Measurements from ENCODE around the gene BAIAP3. TPM values are rescaled to one million over a fixed set of nuclear protein-coding genes. Genes with fewer than 3 reads are reported as not detected.
A peak's percentile ranks its signal among the peaks of the same experiment; 100 is the strongest.

BAIAP3 gene
- total RNA-seq, 1 donor from 2014 or later = 3.9 TPM

- intact Hi-C loops (cut with DNase I) = no loop called here
- no peak for DNase-seq (ENCODE audit: low spot score)
Measured at GRCh38 chr16:1354815-1355540, 21.5 kb downstream of the BAIAP3 start.

DNA sequence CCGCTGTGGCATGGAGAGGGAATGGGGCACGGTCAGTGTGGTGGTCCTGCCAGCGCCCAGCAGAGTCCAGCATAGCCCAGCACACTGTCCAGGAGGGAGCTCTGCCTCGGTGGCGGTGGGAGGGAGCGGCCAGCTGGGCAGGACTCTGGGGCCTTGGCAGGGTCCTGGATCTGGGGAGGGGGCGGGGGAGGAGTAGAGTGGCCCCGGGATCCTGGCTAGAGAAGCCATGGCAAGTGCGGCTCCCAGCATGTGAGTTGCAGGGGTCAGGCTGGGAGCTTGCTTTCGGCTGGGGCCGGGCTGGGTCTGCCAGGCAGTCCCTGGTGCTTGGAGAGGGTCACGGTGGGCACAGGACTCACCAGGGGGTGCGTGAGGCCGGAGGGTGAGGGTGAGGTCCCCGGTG lies 22.1 kb downstream of the BAIAP3 start:
- DNase-seq (ENCODE audit: low spot score) (no peak), ATAC-seq (no peak)
- intact Hi-C loops (cut with DNase I) = no loop called here

More at GRCh38 chr16:1354815-1355540, 21.5 kb downstream of the BAIAP3 start:
- no peak for ATAC-seq

DNA sequence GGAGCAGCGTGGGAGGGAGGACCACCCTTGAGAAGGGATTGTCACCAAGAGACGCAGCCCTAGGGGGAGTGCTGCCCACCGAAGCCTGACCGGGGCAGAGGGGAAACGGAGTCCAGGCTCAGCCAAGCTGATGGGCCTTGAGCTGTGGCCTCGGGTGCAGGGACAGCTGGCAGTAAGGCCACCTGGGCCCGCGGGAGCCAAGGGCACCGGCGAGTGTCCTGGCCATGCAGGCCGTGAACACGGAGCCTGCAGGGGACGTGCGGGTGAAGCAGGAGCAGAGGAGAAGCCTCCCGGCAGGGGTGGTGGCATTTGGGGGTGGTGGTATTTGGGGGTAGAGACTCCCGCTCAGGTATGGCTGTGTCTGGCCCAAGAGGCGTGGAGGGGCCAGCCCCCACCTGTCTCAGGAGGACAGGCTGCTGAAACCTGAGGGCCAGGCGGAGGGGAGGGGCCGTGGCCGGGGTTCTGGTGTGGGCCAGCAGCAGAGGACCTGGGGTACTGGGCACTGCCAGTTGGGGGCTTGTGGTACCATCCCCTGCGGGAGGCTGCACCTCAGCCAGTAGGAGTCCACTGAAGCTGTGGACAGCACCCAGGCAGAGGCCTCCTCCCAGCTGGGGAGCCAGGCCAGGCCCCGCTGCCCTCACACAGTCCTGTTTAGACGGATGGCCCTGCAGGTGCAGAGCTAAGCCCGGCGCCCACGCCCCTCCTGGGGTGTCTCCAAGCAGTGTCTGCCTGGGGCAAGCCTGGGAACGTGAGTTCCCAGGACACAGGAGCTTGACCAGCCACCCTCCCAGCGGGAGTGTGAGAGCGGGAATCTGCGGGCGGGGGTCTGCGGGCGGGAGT lies 22.8 kb downstream of the BAIAP3 start:
- ATAC-seq (no peak), DNase-seq (ENCODE audit: low spot score) (no peak)
- intact Hi-C loops (cut with DNase I) = no loop called here

- ATAC-seq (no peak), DNase-seq (ENCODE audit: low spot score) (no peak)
- intact Hi-C loops (cut with DNase I) = no loop called here
Measured at GRCh38 chr16:1357906-1358566, 24.6 kb downstream of the BAIAP3 start.

DNA sequence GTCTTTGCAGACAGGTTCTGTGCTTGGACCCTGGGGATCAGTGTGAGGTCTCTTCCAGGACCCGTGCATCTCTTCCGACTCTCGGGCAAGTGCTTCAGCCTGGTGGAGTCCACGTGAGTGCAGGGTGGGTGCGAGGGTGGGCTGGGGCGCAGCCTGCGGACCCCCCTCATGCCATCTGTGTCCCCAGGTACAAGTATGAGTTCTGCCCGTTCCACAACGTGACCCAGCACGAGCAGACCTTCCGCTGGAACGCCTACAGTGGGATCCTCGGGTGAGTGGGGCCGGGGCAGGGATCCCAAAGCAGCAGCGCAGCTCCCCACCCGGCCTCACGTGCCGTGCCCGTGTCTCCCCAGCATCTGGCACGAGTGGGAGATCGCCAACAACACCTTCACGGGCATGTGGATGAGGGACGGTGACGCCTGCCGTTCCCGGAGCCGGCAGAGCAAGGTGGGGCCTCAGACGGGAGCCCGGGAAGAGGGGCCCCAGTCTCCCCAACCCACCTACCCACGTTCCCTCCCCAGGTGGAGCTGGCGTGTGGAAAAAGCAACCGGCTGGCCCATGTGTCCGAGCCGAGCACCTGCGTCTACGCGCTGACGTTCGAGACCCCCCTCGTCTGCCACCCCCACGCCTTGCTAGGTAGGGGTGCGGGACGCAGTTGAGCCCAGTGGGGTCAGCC lies 28.4 kb downstream of the BAIAP3 start:
- ATAC-seq (no peak), DNase-seq (ENCODE audit: low spot score) (no peak)
- intact Hi-C loops (cut with DNase I) = no loop called here

GRCh38 chr16:1362807-1363206 lies 29.4 kb downstream of the BAIAP3 start:
- no peak for DNase-seq (ENCODE audit: low spot score)
- no peak for ATAC-seq
- intact Hi-C loops (cut with DNase I) = no loop called here

DNA sequence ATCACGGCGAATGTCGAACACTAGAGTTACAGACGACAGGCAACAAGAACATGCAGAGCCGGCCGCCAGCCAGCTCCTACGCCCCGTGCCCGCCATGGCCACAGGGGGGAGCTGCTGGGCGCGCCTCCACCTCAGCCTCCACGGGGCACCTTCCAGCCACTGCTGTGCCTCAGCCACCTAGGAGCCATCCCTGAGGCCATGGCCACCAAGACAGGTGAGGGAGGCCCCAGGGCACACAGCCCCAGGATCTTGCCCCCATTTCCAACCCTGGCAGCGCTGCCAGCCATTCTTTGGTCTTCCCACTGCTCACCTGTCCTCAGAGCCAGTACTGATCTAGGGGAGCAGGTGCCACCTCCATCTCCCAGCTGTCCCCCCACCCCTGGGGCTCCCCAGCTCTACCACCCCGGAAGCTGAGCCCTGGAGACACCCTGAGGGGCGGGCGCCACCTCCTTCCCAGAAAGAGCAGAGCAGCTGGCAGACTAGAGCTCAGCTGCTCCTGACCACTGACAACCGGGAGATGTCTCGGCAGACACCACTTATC lies 30.1 kb downstream of the BAIAP3 start:
- no peak for DNase-seq (ENCODE audit: low spot score)
- ATAC-seq = peak; percentile 65
- intact Hi-C loops (cut with DNase I) = no loop called here

GRCh38 chr16:1364510-1364909 lies 31.1 kb downstream of the BAIAP3 start:
- intact Hi-C loops (cut with DNase I) = no loop called here
- DNase-seq (ENCODE audit: low spot score) (no peak), ATAC-seq (no peak)

DNA sequence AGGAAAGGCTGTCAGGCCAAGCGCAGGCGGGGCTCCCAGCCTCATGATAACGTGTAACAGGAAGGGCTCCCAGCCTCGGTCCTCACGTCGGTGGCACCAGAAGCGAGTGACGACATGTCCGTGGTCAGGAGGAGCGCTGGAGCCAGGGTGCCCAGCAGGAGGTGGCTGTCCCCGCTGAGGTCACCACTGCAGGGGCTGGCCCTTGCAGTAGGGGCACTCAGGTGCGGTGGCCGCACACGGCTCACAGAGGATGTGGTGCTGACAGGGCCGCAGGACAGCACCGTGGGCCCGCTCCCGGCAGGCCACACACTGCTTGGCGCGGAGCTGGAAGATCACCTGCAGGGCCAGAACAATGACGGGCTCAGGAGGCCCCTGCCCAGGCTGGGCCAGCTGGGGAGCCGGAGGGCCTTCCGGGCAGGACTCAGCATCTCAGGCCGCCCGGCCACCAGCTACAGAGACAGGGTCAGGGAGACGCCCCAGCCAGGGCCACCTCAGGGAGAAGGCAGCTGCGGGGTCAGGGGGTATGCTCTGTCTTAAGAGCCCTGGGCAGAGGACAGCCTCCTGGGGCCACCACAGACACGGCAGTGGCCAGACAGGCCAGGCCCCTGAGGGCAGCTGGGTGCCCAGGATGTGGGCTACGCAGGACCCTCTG lies 32.7 kb downstream of the BAIAP3 start:
- DNase-seq (ENCODE audit: low spot score) (no peak), ATAC-seq (no peak)
- intact Hi-C loops (cut with DNase I) = no loop called here

DNA sequence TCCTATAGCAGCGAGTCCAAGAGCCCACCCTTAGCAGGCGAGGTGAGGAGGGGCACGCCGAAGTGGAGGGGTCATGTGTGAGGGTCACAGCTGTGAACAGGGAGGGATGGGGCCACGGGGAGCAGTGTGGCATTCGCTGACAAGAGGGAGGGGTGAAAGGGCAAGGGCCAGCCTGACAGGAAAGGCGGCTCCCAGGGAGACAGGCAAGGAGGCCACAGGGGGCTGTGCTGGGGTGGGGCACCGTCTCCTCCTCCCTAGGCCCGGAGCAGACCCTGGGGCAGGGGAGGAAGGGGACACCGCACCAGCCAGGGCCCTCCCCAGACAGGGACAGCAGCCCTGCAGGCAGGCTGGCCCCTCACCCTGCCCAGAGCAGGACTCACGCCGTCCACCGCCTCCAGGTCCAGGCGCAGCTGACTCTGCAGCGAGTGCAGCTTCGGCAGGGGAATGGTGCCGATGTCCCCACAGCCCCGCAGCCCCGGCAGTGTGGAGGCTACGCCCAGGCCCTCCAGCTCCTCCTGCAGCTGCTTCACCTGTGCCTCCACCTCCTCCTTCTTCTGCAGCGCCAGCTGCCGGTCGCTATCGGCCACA lies 33.4 kb downstream of the BAIAP3 start:
- no peak for ATAC-seq

DNA sequence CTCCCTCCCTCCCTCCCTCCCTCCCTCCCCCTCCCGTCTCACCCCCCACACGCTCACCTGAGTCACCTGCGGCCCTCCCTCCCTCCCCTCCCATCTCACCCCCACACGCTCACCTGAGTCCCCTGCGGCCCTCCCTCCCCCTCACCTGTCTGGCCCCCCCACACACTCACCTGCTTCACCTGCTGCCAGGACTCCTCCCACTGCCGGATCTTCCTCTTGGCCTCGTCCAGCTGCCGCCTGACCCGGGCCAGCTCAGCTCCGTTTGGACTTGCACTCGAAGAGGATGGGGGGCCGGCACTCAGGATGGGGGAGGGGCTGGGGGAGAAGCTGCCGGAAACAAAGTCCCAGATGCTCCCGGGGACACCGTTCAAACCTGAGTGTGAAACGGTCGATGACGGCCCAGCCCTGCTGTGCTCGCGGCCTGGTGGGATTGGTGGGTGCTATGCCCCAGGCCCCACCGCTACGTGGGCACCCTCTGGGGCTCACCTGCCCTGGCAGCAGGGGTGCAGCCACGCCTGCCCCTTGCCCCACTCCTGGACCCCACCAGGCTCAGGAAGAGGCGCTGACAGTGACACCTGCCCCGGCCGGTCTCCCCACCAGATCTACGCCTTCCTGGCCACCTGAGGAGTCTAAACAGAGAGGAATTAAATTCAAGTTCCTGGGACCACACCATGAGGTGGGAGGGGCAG lies 34.2 kb downstream of the BAIAP3 start:
- intact Hi-C loops (cut with DNase I) = no loop called here
- no peak for DNase-seq (ENCODE audit: low spot score)
- no peak for ATAC-seq

More for the DNA sequence above, 33.4 kb downstream of the BAIAP3 start:
- DNase-seq (ENCODE audit: low spot score) = no peak
- intact Hi-C loops (cut with DNase I) = no loop called here

GRCh38 chr16:1371054-1371978 lies 37.9 kb downstream of the BAIAP3 start:
- intact Hi-C loops (cut with DNase I) = no loop called here
- DNase-seq (ENCODE audit: low spot score) (no peak), ATAC-seq (no peak)

GRCh38 chr16:1372292-1372950 lies 39.0 kb downstream of the BAIAP3 start:
- DNase-seq (ENCODE audit: low spot score) (no peak), ATAC-seq (no peak)
- intact Hi-C loops (cut with DNase I) = no loop called here

DNA sequence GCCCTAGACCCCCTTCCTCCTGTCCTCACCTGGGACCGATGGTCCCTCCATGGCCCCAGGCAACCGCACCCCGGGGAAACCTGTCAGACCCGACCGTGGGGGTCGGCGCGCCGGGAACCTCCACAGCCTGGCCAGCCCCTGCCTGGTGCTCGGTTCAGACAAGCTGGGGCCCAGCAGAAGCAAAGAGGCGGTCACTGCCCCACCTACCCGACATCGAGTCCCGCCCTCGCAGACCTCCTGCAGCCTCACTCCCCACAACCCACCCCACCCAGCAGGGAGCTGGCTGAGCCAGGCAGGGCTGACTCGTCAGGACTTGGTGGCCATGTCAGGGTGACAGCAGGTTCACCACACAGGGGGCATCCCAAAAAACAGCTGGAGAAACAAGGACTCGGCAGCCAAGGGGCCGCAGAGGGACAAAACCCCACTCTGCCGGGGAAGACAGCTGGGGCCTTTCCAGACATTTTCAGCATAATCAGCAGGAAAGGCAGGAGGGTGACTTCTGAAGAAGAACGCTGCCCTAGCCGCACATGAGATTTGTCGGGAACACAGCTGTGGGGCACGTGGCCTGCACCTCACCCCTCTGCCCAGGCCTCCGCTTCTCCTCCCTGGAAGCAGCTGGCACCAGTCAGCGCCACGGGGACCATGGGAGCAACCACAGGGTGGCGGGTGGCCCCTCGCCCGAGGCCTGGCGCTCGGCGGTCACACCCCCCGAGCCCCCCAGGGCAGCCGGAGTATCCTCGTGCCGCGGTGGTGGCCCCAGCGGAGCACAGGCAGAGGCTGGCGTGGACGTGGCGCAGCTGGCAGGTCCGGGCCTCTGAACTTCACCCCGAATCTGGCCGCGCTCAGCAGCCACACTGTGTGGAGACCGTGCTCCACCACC lies 41.2 kb downstream of the BAIAP3 start:
- DNase-seq (ENCODE audit: low spot score) = no peak
- intact Hi-C loops (cut with DNase I) = no loop called here
- no peak for ATAC-seq

DNA sequence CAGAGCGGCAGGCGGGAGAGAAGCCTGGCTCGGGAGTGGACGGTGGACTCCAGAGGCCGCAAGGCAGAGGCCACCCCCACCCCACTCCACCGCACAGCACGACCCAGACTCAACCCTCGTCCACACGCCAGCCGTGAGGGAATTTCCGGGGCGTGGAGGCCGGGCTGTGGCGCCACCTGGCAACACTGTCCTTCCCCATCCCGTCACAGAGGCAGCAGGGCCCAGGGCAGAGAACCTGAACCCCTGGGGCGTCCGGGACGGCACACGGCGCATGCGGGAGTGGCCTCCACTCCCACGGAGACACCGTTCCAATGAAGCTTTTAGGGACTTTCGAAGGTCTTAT lies 41.8 kb downstream of the BAIAP3 start:
- DNase-seq (ENCODE audit: low spot score) = no peak
- ATAC-seq = no peak
- intact Hi-C loops (cut with DNase I) = no loop called here
